ENCODE measurements around the gene ZC3H12A. TPM values are rescaled to one million over a fixed set of nuclear protein-coding genes. Genes with fewer than 3 reads are reported as not detected.

ZC3H12A gene
- total RNA-seq, 1 donor from 2014 or later: 51.6 TPM

DNA sequence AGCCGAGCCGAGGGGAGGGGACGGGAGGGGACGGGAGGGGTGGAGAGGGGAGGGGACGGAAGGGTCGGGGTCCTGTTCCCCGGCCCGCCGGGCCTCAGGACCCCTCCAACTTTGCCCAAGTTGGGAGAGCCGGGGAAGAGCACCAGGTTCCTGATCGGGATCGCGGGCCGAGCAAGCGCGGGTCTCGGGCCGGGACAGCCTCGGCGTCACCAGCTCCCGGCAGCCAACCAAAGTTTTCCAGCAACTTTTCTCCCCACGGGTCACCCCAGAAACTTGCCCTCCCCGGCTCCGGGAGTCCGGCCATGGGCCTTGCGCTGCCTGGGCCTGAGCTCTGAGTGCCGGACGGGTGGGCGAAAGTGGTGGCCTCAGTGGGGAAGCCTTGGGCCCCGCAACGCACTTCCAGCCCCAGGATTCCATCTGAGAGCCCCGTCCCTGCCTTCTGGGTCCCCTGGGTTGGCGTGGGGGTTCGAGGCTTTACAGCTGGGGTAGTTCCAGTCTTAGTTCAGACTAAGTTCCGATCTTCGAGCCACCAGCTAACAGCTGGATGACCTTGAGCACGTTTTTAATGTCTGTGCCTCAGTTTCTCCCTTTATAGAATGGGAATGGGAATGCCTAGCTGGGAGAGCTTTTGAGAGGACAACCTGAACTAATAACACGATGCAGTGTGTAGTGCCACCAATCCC lies 458 bp downstream of the ZC3H12A start:
- Histone ChIP-seq H3K9me3 (no peaks in the 10 kb centered on the region), H3K27me3 (no peaks in the 10 kb centered on the region), H3K4me1 (peaks cover 83% of the 10 kb centered on the region), H3K4me3 (peak overlapping the region; percentile 84 to 87), H3K36me3 (no peaks in the 10 kb centered on the region), H3K27ac (peak overlapping the region; percentile 98)
- intact Hi-C loops (cut with DNase I): no loop called here
- TF ChIP-seq POLR2A (IDR thresholded peaks at IDR 0.05): no peak
- TF ChIP-seq, protein P1, sequence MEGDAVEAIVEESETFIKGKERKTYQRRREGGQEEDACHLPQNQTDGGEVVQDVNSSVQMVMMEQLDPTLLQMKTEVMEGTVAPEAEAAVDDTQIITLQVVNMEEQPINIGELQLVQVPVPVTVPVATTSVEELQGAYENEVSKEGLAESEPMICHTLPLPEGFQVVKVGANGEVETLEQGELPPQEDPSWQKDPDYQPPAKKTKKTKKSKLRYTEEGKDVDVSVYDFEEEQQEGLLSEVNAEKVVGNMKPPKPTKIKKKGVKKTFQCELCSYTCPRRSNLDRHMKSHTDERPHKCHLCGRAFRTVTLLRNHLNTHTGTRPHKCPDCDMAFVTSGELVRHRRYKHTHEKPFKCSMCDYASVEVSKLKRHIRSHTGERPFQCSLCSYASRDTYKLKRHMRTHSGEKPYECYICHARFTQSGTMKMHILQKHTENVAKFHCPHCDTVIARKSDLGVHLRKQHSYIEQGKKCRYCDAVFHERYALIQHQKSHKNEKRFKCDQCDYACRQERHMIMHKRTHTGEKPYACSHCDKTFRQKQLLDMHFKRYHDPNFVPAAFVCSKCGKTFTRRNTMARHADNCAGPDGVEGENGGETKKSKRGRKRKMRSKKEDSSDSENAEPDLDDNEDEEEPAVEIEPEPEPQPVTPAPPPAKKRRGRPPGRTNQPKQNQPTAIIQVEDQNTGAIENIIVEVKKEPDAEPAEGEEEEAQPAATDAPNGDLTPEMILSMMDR (IDR thresholded peaks at IDR 0.05): no peak
- peak in 1 of 2 donors; percentile 30 for TF ChIP-seq POLR2AphosphoS5 (IDR thresholded peaks at IDR 0.05; ENCODE audit: insufficient read depth in 1 of 2, low read depth in 1 of 2)
- DNase-seq (ENCODE audit: extremely low spot score in 2 of 2): no peak

DNA sequence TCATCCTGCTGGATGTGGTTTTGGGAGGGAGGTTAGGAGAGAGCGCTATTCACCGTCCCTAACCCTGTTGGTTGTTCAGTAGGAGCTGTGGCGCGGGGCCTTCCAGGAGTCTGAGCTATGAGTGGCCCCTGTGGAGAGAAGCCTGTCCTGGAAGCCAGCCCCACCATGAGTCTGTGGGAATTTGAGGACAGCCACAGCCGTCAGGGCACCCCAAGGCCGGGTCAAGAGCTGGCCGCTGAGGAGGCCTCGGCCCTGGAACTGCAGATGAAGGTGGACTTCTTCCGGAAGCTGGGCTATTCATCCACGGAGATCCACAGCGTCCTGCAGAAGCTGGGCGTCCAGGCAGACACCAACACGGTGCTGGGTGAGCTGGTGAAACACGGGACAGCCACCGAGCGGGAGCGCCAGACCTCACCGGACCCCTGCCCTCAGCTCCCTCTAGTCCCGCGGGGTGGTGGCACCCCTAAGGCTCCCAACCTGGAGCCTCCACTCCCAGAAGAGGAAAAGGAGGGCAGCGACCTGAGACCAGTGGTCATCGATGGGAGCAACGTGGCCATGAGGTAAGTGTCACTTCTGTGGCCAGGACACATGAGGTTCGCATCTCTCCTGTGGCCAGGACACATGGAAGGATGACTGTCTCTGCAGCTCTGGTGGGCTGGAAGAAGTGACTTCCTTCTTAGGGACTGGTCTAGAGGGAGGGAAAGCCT lies 1.2 kb downstream of the ZC3H12A start:
- Histone ChIP-seq H3K27me3 (no peaks in the 10 kb centered on the region), H3K4me3 (peak overlapping the region; percentile 84 to 87), H3K9me3 (no peaks in the 10 kb centered on the region), H3K4me1 (peaks cover 90% of the 10 kb centered on the region), H3K27ac (peak overlapping the region; percentile 98), H3K36me3 (peaks cover 0 to 6% of the 10 kb centered on the region in 2 donors)
- peak in 1 of 2 donors; percentile 88 for DNase-seq (ENCODE audit: extremely low spot score in 2 of 2)
- intact Hi-C loops (cut with DNase I): no loop called here
- TF ChIP-seq POLR2AphosphoS5 (IDR thresholded peaks at IDR 0.05; ENCODE audit: insufficient read depth in 1 of 2, low read depth in 1 of 2): peak in 1 of 2 donors; percentile 6
- TF ChIP-seq, protein P1 (IDR thresholded peaks at IDR 0.05): no peak
- no peak for TF ChIP-seq POLR2A (IDR thresholded peaks at IDR 0.05)

- no peaks in the 10 kb centered on the region for H3K27me3 ChIP-seq
- intact Hi-C loops (cut with DNase I): no loop called here
These were observed 1.7 kb downstream of the ZC3H12A start for GRCh38 chr1:37476087-37476452.

DNA sequence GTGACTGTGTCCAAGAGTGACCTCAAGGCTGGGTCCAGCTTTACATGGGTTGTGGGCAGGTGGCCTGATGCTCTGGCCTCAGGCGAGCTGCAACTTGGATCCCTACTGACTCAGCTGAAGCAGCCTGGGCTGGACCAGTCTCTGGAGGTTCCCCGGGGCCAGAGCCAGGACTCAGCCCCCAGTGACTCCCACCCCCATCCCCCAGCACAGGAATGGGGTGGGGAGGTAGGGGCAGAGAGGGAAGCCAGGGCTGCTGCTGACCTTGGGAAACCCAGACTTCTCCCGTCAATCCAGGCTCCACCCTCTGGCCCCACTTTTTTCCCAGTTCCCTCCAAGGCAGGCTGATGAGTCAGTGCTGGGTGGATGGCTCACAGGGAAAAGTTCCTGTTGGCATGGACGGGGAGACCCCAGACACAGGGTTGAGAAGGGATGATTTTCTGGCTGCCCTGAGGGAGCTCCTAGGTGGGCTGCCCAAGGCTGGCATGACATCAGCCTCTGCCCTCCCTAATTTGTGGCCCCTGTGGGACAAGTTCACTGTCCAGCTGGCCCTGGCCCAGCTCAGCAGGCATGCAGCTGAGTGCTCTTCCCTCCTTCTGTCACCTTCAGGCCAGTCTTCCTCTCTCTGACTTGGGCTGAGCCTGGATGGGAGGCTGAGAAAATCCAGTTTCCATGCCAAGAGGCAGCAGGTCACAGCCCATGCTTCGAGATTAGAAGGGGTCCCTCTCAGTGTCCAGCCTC lies 2.2 kb downstream of the ZC3H12A start:
- TF ChIP-seq POLR2AphosphoS5 (IDR thresholded peaks at IDR 0.05; ENCODE audit: insufficient read depth in 1 of 2, low read depth in 1 of 2) (peak; percentile 63 to 73), POLR2A (IDR thresholded peaks at IDR 0.05) (peak in 1 of 2 donors; percentile 8)
- TF ChIP-seq, protein P1 (IDR thresholded peaks at IDR 0.05): no peak
- intact Hi-C loops (cut with DNase I): no loop called here
- peak overlapping the region; percentile 98 for H3K27ac ChIP-seq
- peak overlapping the region; percentile 84 to 87 for H3K4me3 ChIP-seq
- H3K27me3 ChIP-seq: no peaks in the 10 kb centered on the region
- peaks cover 0 to 15% of the 10 kb centered on the region in 2 donors for H3K36me3 ChIP-seq
- H3K4me1 ChIP-seq: peaks cover 82% of the 10 kb centered on the region
- no peaks in the 10 kb centered on the region for H3K9me3 ChIP-seq
- peak in 1 of 2 donors; percentile 95 for DNase-seq (ENCODE audit: extremely low spot score in 2 of 2)

More at GRCh38 chr1:37476087-37476452, 1.7 kb downstream of the ZC3H12A start:
- peaks cover 0 to 11% of the 10 kb centered on the region in 2 donors for H3K36me3 ChIP-seq
- H3K27ac ChIP-seq: peak overlapping the region; percentile 98
- peaks cover 88% of the 10 kb centered on the region for H3K4me1 ChIP-seq
- H3K9me3 ChIP-seq: no peaks in the 10 kb centered on the region
- no peak for DNase-seq (ENCODE audit: extremely low spot score in 2 of 2)
- TF ChIP-seq POLR2A (IDR thresholded peaks at IDR 0.05) (no peak), POLR2AphosphoS5 (IDR thresholded peaks at IDR 0.05; ENCODE audit: insufficient read depth in 1 of 2, low read depth in 1 of 2) (no peak)
- TF ChIP-seq, protein P1 (IDR thresholded peaks at IDR 0.05): no peak
- H3K4me3 ChIP-seq: peak overlapping the region; percentile 84 to 87

Data from vagina (tissue), 2 donors.